PFSK-1 (cell line): ENCODE results near the gene SCUBE3.

ENCODE experiments used
- FOXP2 ChIP-seq: optimal IDR thresholded peaks from 2 replicates; pipeline ENCODE3; 2011; ENCODE audit warnings: borderline replicate concordance, control low read depth, inconsistent platforms; ENCODE audit not compliant: insufficient read depth; ENCODE audit errors: extremely low read length, extremely low read depth
- POLR2AphosphoS5 ChIP-seq: IDR thresholded peaks from 2 replicates; pipeline ENCODE4 v1.6.1; 2012; ENCODE audit warnings: low read depth, mild to moderate bottlenecking, control low read depth, low read length, moderate library complexity
- SIN3A ChIP-seq: IDR thresholded peaks from 2 replicates; pipeline ENCODE4 v1.6.1; 2012; ENCODE audit warnings: mild to moderate bottlenecking, low read length, moderate library complexity, borderline replicate concordance; ENCODE audit not compliant: insufficient read depth
- TAF1 ChIP-seq: IDR thresholded peaks from 2 replicates; pipeline ENCODE4 v1.6.1; 2012; ENCODE audit warnings: low read length, control low read depth, borderline replicate concordance; ENCODE audit not compliant: insufficient read depth
- TF ChIP-seq, protein P1 (sequence below), 2 experiments: IDR thresholded peaks; 2 replicates each; pipeline versions ENCODE4 v1.6.1 to v1.8.0; 2011 to 2012; ENCODE audit warnings: low read depth in 2 of 2, low read length in 2 of 2, control low read depth in 1 of 2, inconsistent platforms in 1 of 2, mild to moderate bottlenecking in 1 of 2, moderate library complexity in 1 of 2; ENCODE audit not compliant: insufficient read depth in 1 of 2

SCUBE3 gene

DNA sequence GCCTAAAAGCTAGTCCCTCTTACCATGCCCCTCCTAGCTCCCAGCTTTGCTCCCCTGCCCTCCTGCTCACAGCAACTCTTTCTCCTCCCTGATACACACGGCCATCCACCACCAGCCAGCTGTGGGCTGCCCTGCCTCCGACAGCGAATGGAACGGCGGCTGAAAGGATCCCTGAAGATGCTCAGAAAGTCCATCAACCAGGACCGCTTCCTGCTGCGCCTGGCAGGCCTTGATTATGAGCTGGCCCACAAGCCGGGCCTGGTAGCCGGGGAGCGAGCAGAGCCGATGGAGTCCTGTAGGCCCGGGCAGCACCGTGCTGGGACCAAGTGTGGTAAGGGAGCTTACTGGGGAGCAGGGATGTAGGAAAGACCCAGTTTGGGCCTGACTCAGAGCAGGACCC lies 29.1 kb downstream of the SCUBE3 start:
- TF ChIP-seq FOXP2 (no peak), POLR2AphosphoS5 (no peak), TAF1 (no peak), SIN3A (no peak)
- TF ChIP-seq, protein P1, sequence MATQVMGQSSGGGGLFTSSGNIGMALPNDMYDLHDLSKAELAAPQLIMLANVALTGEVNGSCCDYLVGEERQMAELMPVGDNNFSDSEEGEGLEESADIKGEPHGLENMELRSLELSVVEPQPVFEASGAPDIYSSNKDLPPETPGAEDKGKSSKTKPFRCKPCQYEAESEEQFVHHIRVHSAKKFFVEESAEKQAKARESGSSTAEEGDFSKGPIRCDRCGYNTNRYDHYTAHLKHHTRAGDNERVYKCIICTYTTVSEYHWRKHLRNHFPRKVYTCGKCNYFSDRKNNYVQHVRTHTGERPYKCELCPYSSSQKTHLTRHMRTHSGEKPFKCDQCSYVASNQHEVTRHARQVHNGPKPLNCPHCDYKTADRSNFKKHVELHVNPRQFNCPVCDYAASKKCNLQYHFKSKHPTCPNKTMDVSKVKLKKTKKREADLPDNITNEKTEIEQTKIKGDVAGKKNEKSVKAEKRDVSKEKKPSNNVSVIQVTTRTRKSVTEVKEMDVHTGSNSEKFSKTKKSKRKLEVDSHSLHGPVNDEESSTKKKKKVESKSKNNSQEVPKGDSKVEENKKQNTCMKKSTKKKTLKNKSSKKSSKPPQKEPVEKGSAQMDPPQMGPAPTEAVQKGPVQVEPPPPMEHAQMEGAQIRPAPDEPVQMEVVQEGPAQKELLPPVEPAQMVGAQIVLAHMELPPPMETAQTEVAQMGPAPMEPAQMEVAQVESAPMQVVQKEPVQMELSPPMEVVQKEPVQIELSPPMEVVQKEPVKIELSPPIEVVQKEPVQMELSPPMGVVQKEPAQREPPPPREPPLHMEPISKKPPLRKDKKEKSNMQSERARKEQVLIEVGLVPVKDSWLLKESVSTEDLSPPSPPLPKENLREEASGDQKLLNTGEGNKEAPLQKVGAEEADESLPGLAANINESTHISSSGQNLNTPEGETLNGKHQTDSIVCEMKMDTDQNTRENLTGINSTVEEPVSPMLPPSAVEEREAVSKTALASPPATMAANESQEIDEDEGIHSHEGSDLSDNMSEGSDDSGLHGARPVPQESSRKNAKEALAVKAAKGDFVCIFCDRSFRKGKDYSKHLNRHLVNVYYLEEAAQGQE (IDR thresholded peaks at IDR 0.05; ENCODE audit: insufficient read depth in 1 of 2, low read depth in 2 of 2, low read length in 2 of 2) = no peak

DNA sequence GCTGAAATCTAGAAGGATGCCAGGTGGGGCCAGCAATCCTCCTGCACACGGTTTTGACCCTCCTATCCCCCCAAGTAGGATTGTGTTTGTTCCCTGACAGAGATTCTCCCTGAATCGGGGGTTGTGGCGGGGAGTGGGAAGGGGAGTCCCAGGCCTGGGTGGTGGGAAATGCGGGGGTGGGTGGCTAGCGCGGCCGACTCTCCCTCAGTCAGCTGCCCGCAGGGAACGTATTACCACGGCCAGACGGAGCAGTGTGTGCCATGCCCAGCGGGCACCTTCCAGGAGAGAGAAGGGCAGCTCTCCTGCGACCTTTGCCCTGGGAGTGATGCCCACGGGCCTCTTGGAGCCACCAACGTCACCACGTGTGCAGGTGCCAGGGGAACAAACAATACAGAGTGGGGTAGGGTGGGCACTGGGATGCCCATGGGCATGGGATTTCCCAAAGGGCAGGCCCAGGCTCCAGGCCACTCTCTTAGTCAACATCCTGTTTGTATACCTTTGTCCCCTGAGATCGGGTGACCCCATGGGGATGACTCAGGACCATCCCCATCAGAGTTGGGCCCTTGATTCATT lies 29.7 kb downstream of the SCUBE3 start:
- TF ChIP-seq SIN3A (no peak), TAF1 (no peak), POLR2AphosphoS5 (no peak), FOXP2 (no peak)
- TF ChIP-seq, protein P1 (IDR thresholded peaks at IDR 0.05; ENCODE audit: insufficient read depth in 1 of 2, low read depth in 2 of 2, low read length in 2 of 2) = no peak

DNA sequence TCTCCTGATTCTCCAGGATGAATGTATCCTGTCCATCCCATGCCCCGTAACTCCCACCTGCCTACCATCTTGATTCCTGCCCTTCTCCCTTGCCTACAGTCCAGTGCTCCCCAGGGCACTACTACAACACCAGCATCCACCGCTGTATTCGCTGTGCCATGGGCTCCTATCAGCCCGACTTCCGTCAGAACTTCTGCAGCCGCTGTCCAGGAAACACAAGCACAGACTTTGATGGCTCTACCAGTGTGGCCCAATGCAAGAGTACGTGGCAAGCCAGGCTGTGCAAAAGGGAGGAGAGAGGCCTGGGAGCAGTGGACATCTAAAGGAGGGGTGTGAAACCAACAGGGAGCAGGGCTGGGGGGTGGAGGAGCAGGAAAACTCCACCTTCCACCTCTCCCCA lies 30.8 kb downstream of the SCUBE3 start:
- TF ChIP-seq SIN3A (no peak), POLR2AphosphoS5 (no peak), TAF1 (no peak), FOXP2 (no peak)
- TF ChIP-seq, protein P1 (IDR thresholded peaks at IDR 0.05; ENCODE audit: insufficient read depth in 1 of 2, low read depth in 2 of 2, low read length in 2 of 2) = no peak

DNA sequence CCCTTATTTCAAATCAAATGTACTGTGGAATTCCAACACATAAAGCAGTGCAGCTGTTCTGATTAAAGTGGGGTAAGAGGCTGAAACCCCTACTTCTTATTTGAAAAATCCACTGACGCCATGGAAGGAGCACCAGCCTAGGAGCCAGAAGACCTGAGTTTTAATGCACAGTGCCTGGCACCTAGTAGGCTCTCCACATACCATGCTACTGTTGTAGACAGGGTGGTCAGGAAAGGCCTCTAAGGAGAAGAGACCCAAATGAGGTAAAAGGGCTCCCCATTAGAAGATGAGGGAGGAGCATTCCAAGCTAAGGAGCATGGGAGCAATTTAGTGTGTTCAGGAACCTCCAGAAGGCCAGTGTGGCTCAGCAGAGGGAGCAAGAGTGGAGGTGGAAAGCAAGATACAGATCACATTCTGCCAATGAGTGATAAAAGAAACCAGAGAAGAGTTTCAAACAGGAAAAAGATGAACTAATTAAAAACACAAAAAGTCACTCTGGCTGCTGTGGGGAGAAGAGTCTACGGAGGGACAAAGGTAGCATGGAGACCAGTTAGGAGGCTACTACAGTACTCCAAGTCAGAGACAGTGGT lies 34.0 kb downstream of the SCUBE3 start:
- TF ChIP-seq SIN3A (no peak), FOXP2 (no peak), POLR2AphosphoS5 (no peak), TAF1 (no peak)
- TF ChIP-seq, protein P1 (IDR thresholded peaks at IDR 0.05; ENCODE audit: insufficient read depth in 1 of 2, low read depth in 2 of 2, low read length in 2 of 2) = no peak
